IPS DF 4.7 (cell line): Measurements from ENCODE around the gene KMT2C.

Experiments
- DNase-seq: peaks from one replicate; pipeline ENCODE4 v3.0.0-alpha.2; 2013; ENCODE audit warnings: low spot score; ENCODE audit errors: extremely low read depth

Gene KMT2C

DNA sequence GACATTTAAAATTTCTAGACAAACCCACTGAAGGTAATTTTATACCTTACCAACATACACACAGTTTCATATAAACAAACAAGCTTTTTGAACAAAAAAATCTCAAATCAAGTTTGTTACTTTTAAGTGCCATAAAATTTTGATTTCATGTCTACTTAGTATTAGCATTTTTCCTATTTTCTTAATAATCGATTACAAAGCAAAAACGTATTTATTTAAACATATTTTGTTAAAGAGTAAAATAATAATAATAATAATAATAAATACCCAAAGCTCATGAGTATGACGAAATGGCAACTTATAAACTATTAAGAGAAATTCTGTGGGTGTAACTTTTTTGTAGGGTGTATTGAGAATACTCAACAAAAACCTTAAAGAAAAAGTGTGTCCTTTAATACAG is 232.7 kb downstream of the KMT2C start:
- DNase-seq = no peak

DNA sequence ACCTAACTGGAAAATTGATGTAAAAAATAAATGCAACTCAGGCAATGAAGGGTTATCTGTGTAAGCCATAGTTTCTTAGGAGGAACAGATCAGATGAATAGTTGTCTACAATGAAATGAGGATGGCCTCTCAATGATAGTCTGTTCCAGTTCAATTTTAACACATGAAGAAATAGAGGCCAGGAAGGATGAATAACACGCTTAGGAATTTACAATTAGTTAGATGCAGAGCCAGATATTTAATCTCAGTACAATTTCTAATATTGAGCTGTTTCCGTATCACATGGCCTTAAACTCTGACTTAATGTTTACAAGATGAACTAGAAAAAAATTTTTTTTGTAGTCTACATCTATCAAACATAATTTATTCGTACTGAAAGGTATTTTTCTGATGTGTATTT is 233.7 kb downstream of the KMT2C start:
- DNase-seq = no peak

DNA sequence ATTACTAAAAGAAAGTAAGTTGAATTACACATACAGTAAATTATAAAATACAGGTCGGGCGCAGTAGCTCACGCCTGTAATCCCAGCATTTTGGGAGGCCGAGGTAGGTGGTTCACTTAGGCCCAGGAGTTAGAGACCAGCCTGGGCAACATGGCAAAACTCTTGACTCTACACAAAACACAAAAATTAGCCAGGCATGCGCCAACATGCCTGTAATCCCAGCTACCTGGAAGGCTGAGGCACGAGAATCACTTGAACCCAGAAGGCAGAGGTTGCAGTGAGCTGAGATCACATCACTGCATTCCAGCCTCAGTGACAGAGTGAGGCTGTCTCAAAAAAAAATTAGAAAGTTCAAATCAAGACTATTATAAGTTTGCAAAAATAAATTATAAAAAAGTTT is 235.4 kb downstream of the KMT2C start:
- DNase-seq = no peak

DNA sequence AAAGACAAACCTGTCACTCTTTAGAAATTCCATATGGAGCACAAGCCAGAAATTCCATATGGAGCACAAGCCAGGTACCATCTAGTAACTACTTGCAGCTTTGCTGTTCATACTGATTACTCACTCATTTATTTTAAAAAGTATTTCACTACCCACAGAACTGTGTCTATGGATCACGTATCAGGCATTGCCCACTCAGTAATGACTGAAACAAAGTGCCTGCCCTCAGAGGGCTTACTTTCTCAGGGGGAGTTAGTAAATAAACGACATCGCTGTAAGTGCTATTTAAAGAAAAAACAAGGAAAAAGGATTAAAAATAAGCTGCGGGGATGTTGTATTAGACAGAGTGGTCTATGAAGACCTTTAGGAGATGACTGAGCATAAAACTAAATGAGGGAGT is 239.4 kb downstream of the KMT2C start:
- no peak for DNase-seq

DNA sequence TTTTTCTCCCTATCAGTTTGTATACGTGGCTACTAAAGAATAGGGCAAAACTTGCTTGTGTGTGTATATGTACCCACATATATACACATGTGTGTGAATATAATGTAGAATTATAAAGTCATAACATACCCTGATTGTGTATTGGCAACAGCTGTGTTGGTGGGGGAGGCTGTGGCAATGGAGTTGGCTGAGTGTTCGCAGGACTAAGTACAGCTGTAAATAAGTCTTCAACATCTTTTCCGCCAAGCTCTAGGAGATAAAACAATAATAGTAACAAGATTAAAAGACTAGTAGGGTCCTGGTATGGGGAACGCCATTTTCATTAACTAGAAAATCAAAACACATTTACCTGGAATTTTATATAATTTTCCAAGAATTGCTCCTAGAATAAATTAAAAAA is 241.9 kb downstream of the KMT2C start:
- DNase-seq = no peak

DNA sequence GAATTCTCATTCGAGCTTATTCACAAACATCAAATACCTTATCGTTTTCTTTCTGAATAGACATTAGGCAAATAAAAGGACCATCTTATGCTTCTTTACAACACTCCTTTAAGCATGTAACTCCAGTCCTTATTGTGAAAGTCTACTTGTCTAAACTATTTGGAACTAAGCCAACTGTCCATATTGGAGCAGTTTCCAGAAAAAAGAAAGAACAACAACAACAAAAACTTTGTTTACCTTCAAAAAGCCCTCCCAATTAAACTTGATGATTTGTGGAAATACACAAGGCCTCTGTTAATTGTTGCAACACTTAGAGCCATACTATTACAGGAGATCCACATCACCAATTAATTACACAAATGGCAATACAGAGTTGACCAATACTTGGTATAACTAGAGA is 246.7 kb downstream of the KMT2C start:
- no peak for DNase-seq

DNA sequence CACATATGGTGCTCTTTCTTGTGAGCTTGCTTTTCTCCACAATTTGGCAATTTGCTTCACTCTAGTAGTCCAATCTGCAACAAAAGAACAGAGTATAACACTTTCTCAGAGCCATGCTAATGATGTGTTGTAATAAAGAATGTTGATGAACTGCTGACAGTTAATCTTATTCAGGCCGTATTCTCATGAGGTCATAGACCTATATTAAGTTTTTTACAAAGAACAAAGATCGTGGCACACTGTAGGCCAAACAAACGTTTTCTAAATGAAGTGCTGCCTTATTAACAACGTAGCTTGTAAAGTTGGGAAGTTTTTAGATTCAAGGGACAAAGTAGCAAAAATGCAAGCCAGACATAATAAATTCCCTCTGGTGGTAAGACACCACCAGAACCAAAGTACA is 250.2 kb downstream of the KMT2C start:
- no peak for DNase-seq

DNA sequence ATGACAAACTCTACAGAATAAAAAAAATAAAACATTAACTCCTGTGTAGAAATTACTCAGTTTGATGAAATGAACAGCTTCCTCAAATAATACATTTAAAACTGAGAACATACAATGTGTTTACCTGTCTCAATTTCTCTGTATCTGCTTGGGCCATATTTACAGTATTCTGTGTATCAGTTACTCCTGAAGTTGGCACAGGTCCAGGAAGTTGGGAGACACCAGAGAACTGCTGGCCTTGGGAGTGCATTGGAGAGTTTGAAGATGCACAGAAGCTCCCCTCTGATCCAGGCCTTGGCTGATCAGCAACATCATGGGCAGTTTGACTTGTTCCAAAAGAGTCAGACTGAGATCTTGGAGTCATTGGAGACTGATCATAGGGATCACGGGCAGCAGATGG is 255.2 kb downstream of the KMT2C start:
- no peak for DNase-seq

DNA sequence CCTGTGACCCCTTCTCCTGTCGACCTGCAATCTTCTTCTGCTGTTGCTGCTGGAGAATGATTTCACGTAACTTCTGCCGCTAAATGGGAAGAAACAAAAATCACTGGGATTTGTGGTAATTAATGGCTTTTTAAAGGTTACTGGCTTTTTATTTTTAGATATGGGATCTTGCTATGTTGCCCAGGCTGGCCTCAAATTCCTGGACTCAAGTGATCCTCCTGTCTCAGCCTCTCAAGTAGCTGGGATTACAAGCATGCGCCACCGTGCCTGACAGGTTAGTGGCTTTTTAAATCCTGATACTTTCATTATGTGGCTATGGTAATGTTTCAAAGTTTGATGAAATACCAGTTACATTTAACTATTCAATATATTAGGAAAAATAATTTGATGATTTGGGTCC is 255.8 kb downstream of the KMT2C start:
- DNase-seq = no peak

DNA sequence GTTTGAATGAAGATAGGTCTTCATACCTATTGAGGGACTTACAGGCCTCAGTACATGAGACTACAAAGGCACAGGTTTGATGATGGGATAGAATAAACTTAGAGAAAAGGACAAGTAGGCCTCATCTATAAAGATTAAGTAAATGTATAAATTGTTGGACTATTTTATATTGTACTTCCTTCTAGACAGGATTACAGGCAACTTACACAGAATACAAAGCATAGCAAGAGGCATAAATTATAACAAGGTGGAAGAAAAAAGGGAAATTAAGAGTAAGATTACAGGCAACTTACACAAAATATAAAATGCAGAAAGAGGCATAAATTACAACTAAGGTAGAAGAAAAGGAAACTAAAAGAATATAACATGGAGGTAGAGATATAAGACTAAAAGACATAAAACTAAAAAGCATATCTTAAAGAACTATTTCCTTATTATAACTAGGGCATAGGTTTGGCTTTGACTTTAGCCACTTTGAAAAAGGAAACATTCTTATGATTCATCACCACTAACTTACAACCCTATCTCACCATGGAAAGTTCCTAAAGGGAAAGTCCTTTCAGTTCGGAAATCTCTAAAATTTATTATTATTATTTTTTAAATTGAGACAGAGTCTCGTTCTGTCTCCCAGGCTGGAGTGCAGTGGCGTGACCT is 257.3 kb downstream of the KMT2C start:
- DNase-seq = no peak

DNA sequence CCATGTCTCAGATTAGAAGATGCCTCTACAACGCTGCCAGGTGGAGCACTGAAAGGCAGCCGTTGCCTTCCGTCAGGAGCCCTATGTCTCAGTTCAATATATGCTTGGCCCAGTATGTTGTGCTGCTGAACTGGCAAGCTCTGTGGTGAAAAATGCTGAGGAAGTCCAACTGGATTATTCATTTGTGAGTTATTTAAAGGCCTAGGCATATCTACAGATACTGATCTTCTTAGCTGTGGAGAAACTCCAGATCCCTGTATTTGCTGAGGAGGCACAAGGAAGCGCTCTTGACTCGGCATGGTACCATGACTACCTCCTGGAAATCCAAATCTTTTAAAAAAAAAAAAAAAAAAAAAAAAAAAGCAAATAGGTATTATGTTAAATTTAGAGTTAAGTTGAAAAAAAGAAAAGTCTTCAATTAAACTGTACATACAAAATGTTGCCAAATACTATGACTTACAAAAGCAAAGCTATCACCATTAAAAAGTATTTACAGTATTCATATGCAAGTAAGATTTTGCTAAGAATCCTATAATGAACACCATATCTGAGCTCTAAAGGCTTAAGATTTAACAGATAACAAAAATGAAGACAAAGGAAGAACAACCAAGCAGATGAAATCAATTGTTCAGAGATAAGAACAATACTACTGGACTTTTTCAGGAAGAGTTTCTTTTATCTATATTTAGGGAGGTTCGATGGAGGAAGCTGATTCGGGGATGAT is 258.0 kb downstream of the KMT2C start:
- DNase-seq = no peak

DNA sequence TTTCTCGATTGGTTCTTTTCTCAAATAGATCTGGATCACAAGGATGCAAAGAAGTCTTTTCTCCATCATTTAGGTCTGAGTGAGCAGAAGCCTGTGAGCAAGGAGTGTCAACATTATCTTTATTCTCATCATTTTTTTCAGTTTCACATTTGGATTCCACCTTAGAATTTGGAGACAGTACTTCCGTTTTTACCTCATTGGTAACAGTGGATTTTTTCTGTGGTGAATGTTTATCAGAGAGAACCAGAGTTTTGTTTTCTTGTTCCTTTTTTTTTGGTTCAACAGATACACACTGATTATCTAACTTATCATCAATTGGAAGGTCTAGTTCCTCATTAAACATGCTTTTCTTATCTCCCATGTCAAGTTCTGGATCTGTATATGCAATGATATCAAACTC is 259.0 kb downstream of the KMT2C start:
- DNase-seq = no peak

DNA sequence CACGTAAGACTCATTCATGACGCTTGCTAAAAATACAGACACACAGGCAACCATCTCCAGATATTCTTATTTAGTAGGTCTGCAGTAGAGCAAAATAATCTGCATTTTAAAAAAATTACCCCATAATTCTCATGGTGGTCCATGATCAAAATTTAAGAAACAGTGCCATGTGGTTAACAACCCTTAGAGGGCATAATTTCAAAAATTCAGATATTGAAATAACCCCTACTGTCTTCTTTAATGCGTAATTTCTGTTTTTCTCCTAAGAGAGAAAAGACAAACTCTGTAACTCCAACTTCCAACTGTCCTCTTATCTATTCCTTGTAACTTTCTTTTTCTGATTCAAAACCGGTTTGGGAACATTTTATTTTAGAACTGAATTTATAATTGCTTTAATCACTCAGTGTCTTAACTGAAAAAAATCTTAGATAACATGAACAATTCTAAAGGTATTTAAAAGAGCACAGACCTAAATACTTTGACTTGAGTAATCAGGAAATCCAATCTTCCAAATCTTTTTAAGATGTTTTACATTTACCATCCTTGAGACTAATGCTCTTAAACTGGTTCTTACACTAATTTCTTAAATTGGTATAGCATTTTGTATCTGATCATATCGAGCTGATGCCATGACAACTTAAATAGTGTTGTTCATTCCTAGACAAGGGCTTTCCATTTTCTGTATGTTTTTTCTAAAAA is 262.3 kb downstream of the KMT2C start:
- no peak for DNase-seq

DNA sequence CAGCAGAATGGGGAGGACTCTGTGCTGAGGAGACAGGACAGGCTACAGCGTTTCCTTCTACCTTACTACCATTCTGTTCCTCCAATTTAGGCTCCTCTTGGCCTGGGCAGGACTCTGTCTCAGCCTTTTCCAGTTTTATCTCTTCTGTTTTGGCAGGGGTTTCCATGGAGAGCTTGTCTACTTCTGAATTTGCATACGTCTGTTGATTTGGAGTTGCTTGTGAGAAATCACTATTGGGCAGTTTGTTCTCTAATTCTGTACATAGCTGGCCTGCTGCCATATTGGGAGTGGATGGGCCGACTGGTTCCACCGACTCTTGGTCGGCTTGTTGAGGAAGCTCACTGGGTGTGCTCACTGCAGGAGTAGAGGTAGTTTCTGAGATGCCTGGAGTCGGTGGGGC is 273.5 kb downstream of the KMT2C start:
- no peak for DNase-seq

DNA sequence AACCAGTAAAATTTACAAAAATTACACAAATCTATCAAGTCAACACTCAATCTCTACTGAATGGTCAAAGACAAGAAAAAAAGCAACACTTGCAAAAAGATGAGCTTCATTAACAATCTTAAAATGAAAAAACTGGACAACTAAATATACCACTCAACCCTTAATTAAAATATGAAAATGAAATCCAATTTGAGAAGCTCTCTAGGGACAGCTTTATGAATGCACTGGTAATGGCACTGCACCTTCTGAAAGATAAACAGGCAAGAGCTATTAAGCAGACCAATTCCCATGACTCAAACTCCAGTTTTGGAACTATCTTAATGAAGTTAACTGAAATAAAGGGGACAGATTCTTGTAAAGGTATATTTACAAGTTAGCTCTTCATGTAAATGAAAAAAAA is 274.6 kb downstream of the KMT2C start:
- no peak for DNase-seq

DNA sequence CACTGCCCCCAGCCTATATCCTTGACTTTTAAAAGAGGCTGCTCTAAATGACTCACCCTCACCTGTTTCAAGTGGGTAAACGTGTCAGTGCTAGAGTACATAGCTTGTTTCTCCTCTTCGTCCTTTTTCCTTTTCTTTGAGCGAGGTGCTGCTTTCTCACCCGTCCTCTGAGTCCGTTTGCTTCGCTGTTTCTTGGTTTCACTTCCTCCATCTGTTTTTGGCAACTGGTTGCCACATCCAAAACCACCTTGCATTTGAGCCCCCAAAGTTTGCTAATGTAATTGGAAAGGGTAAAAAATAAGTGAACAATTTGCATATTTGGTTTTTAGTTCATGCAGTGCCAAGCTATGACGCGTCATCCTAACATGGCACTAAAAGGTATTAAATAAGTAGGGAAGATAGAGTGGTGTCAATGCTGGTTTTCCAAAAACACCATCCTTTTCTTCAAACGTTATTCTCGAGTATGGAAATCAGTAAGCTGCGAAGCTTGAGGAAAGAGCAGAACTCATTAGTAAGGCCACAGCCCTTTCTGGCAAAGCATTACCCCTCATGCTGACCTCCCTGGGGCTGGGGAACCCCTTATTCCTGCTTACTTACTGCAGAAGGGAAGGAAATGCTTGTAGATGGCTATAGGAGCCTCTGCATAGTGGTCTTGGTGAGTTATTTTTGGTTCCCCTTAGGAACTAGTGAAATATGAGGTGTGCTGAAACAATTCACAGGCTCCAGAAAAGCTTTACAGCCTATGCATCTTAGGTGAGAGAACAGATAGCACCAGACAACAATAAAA is 276.8 kb downstream of the KMT2C start:
- DNase-seq = no peak

DNA sequence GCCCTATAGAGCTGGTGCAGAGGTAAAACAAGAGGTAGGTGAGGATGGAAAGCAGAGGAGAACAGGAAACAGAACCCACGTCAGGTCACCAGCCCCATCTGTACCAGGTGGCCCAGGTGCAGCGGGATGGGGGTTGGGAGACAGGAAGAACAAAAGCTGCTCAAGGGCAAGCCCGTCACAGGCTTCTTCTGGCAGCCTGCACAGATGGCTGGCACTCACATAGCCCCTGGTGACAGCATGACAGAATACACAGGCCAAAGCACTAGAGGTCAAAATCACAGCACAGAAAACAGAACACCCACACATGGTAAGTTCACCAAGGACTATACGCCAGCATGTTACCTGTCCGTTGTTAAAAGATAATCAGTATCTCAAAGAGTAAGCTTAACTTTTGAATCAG is 283.5 kb downstream of the KMT2C start:
- DNase-seq = no peak

DNA sequence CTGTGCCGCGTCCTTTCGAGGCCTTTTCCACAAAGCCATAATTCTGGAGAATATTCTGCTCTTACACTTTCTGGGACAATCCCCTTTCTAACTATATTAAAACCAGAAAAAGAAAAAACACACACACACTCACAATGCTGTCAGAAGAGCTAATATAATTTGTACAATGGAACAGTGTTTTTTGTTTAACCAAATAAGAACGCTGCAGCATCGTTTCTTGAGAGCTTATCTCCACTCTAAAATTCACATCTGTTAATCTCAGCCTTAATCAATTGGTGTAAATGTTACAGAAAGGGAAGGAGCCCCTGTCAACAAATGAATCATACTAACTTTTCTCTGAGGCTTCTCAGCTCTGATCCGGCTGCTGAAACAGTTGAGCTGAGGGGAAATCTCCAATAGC is 286.4 kb downstream of the KMT2C start:
- no peak for DNase-seq

DNA sequence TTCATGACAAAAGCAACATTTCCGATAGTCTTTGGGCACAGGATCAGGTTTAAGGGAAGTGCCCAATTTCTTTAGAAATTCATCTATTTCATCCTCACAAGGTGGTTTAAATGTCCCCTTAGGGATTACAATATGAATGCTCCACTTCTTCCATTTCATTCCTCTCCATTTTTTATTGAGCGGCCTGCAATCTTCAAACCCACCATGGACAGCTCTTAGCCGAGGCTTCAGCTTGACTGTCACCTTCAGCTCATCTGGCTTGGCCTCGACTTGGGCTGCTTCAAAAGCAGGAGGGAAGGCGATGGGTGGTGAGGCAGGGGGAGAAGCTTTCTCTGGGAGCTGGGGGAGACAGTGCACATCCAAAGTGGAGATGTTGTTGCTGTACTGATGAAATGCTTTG is 287.1 kb downstream of the KMT2C start:
- DNase-seq = no peak

DNA sequence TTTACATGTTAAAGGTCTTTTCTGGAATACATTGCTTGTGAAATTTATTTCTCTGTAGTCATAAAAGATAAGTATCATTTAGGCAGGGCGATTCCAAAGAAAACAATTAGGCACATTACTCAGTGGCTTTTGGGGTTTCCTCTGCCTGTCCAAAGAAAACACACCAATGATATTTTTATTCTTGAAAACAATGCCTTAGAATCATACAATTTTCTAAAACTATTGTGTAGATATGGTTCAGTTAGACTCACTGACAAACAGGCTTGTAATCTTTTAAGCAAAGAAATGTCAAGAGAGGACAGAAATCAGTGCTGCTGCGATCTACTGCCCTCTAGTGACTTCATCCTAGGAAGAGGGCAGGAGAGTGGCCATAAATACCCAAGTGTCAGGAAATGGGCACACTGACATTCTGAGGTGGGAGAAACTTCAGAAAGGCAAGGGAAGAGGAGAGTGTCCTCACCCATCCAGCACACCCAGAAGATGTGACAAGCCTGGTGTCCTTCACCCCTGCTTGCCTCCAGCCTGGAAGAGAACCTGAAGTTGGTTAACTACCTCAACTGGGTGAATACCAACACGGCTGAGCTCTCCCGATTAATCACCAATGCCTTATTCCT is 289.8 kb downstream of the KMT2C start:
- peak; percentile 5 for DNase-seq

DNA sequence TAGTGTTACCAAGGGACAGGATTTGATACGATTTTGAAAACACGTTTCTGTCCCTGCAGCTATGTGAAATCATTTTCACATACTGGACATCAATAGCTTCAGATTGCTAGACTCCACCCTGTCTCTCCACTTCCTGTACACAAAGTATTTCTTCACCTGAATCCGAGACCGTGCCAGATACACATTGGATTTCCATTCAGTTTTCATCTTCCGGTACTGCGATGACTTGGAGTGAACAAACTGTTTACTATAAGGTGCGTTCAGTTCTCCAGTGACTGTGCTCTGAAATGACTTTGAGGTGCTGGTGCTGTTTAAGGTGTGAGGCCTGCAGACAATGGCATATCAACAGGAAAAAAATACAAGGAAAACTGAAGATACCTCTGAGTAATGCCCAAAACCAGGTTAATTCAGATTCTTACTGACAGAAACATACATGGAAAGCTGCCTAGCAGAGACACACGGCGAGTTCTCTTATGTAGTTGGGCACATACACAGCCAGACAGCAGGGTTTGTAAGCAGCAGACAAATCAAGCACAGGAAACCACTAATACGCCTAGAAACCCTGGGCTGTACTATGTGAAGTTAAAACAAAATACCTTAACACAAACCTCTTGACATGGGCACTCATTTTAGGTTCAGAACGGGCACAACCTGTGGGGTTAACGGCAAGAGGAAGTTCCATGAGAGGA is 291.1 kb downstream of the KMT2C start:
- DNase-seq = no peak
